GM18858 (cell line): Measurements from ENCODE around the gene VSTM2L.
"Not testable (repeated sequence)": the region's sequence is repeated elsewhere in the genome, so short reads cannot be mapped to it uniquely, and the experiment has no call there.

Source experiments
- ATAC-seq: cut with Tn5 transposase; IDR thresholded peaks from one replicate; pipeline ENCODE4 v1.9.1; 2021; ENCODE audit not compliant: unreplicated experiment

VSTM2L gene, protein sequence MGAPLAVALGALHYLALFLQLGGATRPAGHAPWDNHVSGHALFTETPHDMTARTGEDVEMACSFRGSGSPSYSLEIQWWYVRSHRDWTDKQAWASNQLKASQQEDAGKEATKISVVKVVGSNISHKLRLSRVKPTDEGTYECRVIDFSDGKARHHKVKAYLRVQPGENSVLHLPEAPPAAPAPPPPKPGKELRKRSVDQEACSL

GRCh38 chr20:37902504-37903313 lies at the start of gene VSTM2L:
TSS of gene VSTM2L (plus strand) at chr20:37903127. CDS start at chr20:37903351, 224 bp downstream.
- no peak for ATAC-seq

- ATAC-seq: peak; percentile 80
These were observed 49.0 kb upstream of the VSTM2L start for GRCh38 chr20:37853823-37854375.

GRCh38 chr20:37856034-37856433 lies 46.9 kb upstream of the VSTM2L start:
- not testable (repeated sequence) for ATAC-seq

DNA sequence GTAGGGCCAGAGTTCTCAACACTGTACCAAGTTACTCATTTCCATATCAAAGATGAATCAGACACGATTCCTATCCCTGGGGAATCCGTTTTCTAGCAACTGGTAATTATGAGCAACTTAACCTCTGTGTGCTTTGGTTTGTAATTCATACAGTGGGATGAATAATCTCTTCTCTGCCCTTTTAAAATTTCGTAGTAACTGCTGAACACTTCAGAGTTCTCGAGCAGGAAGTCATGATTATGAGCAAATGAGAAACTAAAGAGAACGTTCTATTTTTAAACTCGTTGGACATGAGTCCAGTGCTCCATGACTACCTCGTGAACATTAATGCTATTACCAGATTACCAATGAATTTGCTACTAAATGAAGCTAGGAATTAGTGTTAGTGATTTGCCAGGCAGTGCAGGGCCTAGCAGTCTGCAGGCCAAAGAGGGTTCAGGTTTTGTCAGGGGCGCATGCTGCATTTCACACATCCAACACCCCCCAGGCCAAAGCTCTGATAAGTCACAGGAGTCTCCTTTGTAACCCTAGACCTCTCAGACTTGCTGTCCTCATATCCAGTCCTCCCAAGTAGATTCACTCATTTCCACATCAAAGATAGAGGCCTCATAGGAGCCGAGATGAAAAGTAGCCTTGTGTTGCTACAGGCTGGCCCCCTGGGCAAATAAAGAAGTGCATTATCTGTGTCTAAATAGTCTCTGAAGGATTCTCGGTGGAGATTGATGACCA lies 45.8 kb upstream of the VSTM2L start:
- ATAC-seq: no peak

GRCh38 chr20:37859406-37860171 lies 43.3 kb upstream of the VSTM2L start:
- no peak for ATAC-seq

DNA sequence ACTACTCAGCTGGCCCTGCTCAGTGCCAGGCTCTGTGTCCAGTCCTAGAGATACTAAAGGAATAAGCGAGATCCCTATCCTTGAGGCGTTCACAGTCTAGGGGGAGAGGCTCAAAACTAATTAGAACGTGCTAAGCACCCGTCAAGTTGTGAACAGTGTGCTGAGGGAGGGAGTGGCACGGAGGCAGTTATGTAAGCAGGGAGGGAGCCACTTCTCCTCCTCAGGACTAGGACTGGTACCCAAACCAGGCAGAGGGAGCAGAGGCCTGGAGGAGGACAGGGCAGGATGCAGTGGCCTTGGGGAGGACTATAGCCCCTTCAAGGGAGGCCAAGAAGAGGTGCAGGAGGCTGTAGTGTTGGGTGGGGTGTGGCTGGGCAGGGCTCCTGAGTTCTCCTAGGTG lies 39.6 kb upstream of the VSTM2L start:
- ATAC-seq: no peak

DNA sequence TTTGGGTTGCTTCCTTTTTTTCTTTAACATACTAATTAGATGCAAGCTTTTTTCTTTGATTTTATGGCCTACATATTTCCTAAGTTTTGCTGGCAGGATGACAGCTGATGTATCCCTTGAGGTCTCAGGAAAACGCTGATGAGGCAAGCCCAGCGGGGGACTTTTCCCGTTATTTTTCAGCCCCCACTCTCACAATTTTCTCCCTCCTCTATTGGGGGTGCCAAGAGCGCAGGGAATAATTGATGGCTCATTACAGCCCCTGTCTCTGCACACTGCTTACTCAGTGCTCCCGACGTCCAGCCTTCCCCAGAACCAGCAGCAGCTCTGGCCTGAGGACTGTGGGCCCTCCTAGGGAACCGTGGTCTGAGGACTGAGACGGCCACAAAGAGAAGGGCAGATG lies 38.6 kb upstream of the VSTM2L start:
- ATAC-seq: no peak

DNA sequence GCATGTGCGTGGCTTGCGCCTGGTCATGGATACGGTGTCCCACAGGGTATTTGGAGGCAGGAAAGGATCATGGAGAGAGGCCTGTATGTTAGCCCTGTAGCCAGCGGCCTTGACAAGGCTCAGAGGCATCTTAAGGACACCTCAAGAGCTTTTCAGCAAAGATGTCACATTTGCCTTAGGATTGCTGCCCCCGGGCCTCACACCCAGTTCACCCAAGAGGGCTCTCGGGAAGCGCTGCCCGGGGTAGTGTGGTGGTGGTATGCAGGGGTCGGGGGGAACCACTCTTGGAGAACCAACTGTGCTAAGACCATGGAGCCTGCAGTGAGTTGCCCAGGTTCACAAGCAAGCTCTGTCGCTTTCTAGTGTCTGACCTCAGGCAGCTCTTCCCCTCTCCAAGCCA lies 36.9 kb upstream of the VSTM2L start:
- no peak for ATAC-seq

- ATAC-seq: no peak
These were observed 35.4 kb upstream of the VSTM2L start for GRCh38 chr20:37867289-37868195.

- ATAC-seq: no peak
These were observed 34.0 kb upstream of the VSTM2L start for GRCh38 chr20:37868851-37869333.

GRCh38 chr20:37869334-37869861 lies 33.5 kb upstream of the VSTM2L start:
- no peak for ATAC-seq

- no peak for ATAC-seq
These were observed 32.6 kb upstream of the VSTM2L start for GRCh38 chr20:37870294-37870693.

DNA sequence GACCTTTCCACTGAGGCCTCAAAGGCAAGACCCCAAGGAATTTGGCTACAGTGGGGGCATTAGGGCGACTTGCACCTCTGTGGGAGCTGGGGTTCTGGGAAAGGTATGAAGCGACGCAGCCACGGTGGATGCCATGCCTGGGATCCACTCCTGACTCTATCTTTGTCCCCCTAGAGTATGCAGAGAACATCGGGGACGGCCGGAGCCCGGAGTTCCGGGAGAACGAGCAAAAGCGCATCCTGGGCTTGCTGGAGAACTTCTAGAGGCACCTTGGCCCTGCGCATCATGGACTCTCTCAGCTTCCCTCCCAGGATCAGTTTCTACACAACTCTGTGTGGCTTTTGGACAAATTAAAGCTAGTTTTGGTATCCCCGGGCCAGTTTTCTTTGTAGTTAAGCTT lies 31.2 kb upstream of the VSTM2L start:
- ATAC-seq: no peak

- no peak for ATAC-seq
These were observed 30.8 kb upstream of the VSTM2L start for GRCh38 chr20:37872161-37872560.

- ATAC-seq: no peak
These were observed 29.0 kb upstream of the VSTM2L start for GRCh38 chr20:37873884-37874283.

DNA sequence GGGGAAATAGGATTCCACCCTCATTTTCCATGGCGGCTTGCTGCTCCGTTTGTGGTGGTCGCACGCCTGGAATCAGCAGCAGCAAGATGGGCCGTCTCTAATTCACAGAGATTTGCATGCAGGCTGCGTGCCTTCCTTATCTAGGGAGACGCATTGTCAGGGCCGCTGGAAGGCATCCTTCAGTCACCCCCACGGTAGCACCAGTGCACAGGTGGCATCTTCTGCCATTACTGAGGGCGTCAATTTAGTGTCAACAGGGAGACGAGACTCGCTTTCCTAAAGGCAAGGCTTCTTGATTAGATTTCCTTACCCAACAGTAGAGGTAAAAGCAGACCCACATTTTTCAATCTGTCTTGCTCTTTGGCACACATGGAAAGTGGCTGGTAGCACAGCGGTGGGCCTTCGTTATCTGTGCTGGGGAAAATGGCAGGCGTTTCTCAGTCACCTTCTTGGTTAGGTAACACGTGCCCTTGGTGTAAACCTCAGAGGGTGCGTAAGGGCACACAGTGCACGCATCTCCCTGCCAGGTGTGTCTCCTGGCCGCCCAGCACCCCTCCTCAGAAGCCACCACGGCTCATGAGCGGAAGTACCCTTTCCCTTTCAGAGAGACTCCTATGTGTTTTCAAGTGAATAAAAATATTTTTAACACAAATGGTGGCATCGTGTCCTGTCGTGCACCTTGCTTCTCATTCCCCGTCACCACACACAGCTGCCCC lies 27.3 kb upstream of the VSTM2L start:
- ATAC-seq: no peak

- ATAC-seq: no peak
These were observed 26.1 kb upstream of the VSTM2L start for GRCh38 chr20:37876863-37877262.

- no peak for ATAC-seq
These were observed 24.8 kb upstream of the VSTM2L start for GRCh38 chr20:37877832-37878772.
